ENCODE results near the gene KREMEN1.
"Not testable (repeated sequence)": the region's sequence is repeated elsewhere in the genome, so short reads cannot be mapped to it uniquely, and the experiment has no call there.

Gene KREMEN1

GRCh38 chr22:29108137-29108536 is 35.3 kb downstream of the KREMEN1 start:
- DNase-seq = peak; percentile 81

GRCh38 chr22:29109822-29110221 is 37.0 kb downstream of the KREMEN1 start:
- DNase-seq = no peak

GRCh38 chr22:29110946-29111345 is 38.1 kb downstream of the KREMEN1 start:
- DNase-seq = no peak

GRCh38 chr22:29112121-29112520 is 39.3 kb downstream of the KREMEN1 start:
- no peak for DNase-seq

- peak; percentile 65 for DNase-seq
Measured at GRCh38 chr22:29112681-29113080, 39.8 kb downstream of the KREMEN1 start.

- no peak for DNase-seq
Measured at GRCh38 chr22:29113319-29113718, 40.5 kb downstream of the KREMEN1 start.

GRCh38 chr22:29114392-29114791 is 41.6 kb downstream of the KREMEN1 start:
- no peak for DNase-seq

GRCh38 chr22:29115682-29116288 is 43.0 kb downstream of the KREMEN1 start:
- DNase-seq = no peak

- no peak for DNase-seq
Measured at GRCh38 chr22:29116397-29117123, 43.7 kb downstream of the KREMEN1 start.

GRCh38 chr22:29117799-29118477 is 45.1 kb downstream of the KREMEN1 start:
- no peak for DNase-seq

GRCh38 chr22:29120098-29120912 is 47.5 kb downstream of the KREMEN1 start:
- not testable (repeated sequence) for DNase-seq

- DNase-seq = no peak
Measured at GRCh38 chr22:29121124-29121523, 48.3 kb downstream of the KREMEN1 start.

- DNase-seq = no peak
Measured at GRCh38 chr22:29122041-29122440, 49.2 kb downstream of the KREMEN1 start.

GRCh38 chr22:29124777-29125442 is 52.1 kb downstream of the KREMEN1 start:
- no peak for DNase-seq

- DNase-seq = no peak
Measured at GRCh38 chr22:29125443-29125778, 52.6 kb downstream of the KREMEN1 start.

- DNase-seq = no peak
Measured at GRCh38 chr22:29125844-29126243, 53.0 kb downstream of the KREMEN1 start.

GRCh38 chr22:29126670-29127395 is 54.0 kb downstream of the KREMEN1 start:
- no peak for DNase-seq

GRCh38 chr22:29128891-29129807 is 56.3 kb downstream of the KREMEN1 start:
- DNase-seq = peak; percentile 73

GRCh38 chr22:29129808-29130140 is 56.9 kb downstream of the KREMEN1 start:
- DNase-seq = no peak

- DNase-seq = no peak
Measured at GRCh38 chr22:29130476-29130875, 57.6 kb downstream of the KREMEN1 start.

Data from fibroblast of skin of back (primary cell).